HUES64 (cell line): Measurements from ENCODE around the gene ZDHHC13. TPM values are rescaled to one million over a fixed set of nuclear protein-coding genes. Genes with fewer than 3 reads are reported as not detected.
A peak's percentile ranks its signal among the peaks of the same experiment; 100 is the strongest.

Experiments
- H3K27ac ChIP-seq: 2 replicates; pipeline ENCODE4 v1.7.0; 2013; ENCODE audit warnings: low read depth, low read length, inconsistent platforms
- H3K27me3 ChIP-seq: 2 replicates; pipeline ENCODE4 v1.6.1; 2013; ENCODE audit warnings: mild to moderate bottlenecking, low read length; ENCODE audit not compliant: insufficient read depth
- H3K36me3 ChIP-seq: 2 replicates; pipeline ENCODE4 v1.6.1; 2013; ENCODE audit warnings: mild to moderate bottlenecking, low read length; ENCODE audit not compliant: insufficient read depth
- H3K4me1 ChIP-seq: 2 replicates; pipeline ENCODE4 v1.6.1; 2013; ENCODE audit warnings: mild to moderate bottlenecking, low read length, moderate library complexity; ENCODE audit not compliant: insufficient read depth
- H3K4me3 ChIP-seq: 2 replicates; pipeline ENCODE4 v1.5.1; 2013; ENCODE audit warnings: mild to moderate bottlenecking, low read length, moderate library complexity
- H3K9ac ChIP-seq: 2 replicates; pipeline ENCODE4 v1.6.1; 2013; ENCODE audit warnings: mild to moderate bottlenecking, low read depth, low read length
- H3K9me3 ChIP-seq: 2 replicates; pipeline ENCODE4 v1.6.1; 2013; ENCODE audit warnings: low read depth, low read length; ENCODE audit not compliant: insufficient read depth
- WGBS: fragments of 150-250, 120-280 bp; methylation state at CpG from one replicate; pipeline ENCODE4 v1.1.7; 2013; ENCODE audit warnings: missing lambda C conversion rate; 5-methylcytosine and 5-hydroxymethylcytosine counted together
- polyA plus RNA-seq, 2 experiments: library from polyadenylated mRNA; stranded (reverse); fragments of 50-300 nt; gene quantifications; one replicate each; pipeline ENCODE4 v1.2.3, GENCODE V29; 2013

Gene ZDHHC13
- polyA plus RNA-seq (2013, experiment 1 of 2), result 15.1 TPM
- polyA plus RNA-seq (2013, experiment 2 of 2), result 15.8 TPM

GRCh38 chr11:19116971-19117759 is at the start of gene ZDHHC13:
TSS of gene ZDHHC13 (plus strand) at chr11:19117168. CDS start at chr11:19117250, 82 bp downstream.
- H3K4me3 ChIP-seq, result peak within 1 kb of the TSS; percentile 68
- WGBS, result under 1% methylated on average over 59 of the region's 61 CpGs
- peak within 1 kb of the TSS; percentile 80 for H3K9ac ChIP-seq
- H3K9me3 ChIP-seq, result no peaks in the 10 kb centered on the region
- peaks cover 11% of the 10 kb centered on the region for H3K36me3 ChIP-seq
- H3K27me3 ChIP-seq, result no peaks in the 10 kb centered on the region
- H3K4me1 ChIP-seq, result peaks cover 12% of the 10 kb centered on the region; the same call in 1 of the 2 replicates
- peak within 1 kb of the TSS; percentile 69 for H3K27ac ChIP-seq

DNA sequence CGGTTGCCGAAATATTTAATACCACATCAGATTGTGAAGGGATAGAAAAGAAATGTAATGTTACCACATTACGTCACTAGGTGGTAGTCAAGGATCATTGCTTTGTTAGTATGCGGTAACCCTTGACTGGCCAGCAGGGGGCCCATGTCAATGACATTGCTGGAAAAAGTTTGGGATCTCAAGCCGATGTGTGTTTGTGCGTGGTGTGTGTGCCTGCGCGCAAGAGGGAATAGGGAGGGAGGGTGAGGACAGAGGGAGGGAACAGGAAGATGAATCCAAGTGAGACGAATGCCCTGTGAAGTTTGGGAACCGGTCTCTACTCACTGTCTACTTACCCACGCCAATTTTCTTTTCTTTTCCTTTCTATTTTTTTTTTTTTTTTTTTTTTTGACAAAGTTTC is 45.7 kb upstream of the ZDHHC13 start:
- 15% methylated on average over 9 of the region's 11 CpGs for WGBS
- Histone ChIP-seq H3K36me3 (no peaks in the 10 kb centered on the region), H3K4me1 (peaks cover 16% of the 10 kb centered on the region), H3K27me3 (peaks cover 2% of the 10 kb centered on the region; the same call in 1 of the 2 replicates), H3K9me3 (no peaks in the 10 kb centered on the region), H3K9ac (no peak overlapping the region), H3K4me3 (peak overlapping the region; percentile 25; the same call in 1 of the 2 replicates), H3K27ac (no peak overlapping the region)

DNA sequence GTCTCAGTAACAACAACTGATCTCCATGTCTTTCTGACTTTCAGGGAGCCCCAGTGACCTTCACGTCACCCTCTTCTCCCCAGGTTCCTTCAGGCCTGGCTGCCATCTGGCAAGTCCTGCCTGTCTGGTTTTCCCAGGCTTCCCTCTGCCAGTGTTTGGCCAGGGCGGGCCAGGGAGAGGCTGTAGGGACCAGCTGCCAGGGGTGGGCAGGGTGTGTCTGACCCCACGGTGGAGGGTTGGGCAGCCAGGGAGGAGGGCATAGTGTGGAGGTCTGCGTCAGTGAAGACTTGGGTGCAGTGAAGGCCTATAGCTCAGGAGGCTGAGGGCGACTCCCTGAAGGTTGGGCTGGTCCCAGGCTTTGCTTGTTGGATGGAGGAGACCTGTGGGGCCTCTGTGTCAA is 44.5 kb upstream of the ZDHHC13 start:
- Histone ChIP-seq H3K9me3 (no peaks in the 10 kb centered on the region), H3K27me3 (peaks cover 2% of the 10 kb centered on the region; the same call in 1 of the 2 replicates), H3K4me1 (peaks cover 16% of the 10 kb centered on the region), H3K27ac (no peak overlapping the region), H3K9ac (no peak overlapping the region), H3K36me3 (no peaks in the 10 kb centered on the region), H3K4me3 (no peak overlapping the region)
- 94% methylated on average over 5 of the region's 5 CpGs for WGBS

DNA sequence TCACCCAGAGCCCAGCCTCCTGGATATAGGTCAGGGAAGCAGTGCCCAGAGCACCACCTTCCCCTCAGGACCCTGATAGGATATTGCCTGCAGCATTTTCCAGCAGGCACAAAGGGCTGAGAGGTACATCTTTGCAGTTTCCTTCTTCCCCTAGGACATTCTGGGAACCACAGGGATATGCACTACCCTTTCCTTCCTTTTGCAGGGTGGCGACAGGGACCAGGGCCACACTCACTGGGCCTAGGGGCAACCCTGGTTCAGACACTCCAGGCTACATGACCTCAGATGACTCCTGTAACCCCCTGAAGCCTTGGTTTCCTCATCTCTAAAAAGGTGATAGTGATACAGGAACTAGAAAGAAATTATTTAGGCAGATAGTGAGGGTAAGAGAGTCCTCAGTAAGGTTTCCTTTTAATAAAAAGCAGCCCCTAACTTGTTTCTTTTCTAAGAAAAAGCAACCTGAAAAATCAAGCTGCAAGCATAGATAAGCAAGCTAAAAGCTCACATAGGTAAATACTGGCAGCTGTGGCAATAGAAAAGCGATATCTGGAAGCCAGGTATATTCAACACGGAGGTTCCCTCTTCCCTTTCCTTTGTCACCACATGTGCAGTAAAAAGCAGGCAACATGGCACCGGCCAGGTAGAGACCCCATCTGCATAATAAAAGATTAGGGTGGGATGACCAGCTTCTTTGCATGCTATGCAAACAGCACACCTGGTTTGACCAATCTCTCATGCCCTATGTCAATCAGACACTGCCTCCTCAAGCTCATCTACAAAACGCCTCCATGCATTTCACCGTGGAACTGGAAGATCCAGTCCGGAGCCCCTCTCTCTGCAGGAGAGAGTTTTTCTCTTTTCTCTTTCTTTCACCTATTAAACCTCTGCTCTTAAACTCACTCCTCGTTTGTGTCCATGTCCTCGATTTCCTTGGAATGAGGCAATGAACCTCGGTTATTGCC is 43.2 kb upstream of the ZDHHC13 start:
- Histone ChIP-seq H3K36me3 (no peaks in the 10 kb centered on the region), H3K27me3 (no peaks in the 10 kb centered on the region), H3K4me1 (peaks cover 16% of the 10 kb centered on the region), H3K9ac (no peak overlapping the region), H3K27ac (no peak overlapping the region), H3K9me3 (no peaks in the 10 kb centered on the region), H3K4me3 (no peak overlapping the region)
- 74% methylated on average over 10 of the region's 10 CpGs for WGBS

- Histone ChIP-seq H3K9me3 (no peaks in the 10 kb centered on the region), H3K36me3 (no peaks in the 10 kb centered on the region), H3K4me1 (peaks cover 16% of the 10 kb centered on the region), H3K9ac (no peak overlapping the region), H3K27me3 (no peaks in the 10 kb centered on the region), H3K4me3 (no peak overlapping the region), H3K27ac (no peak overlapping the region)
- 90% methylated on average over 3 of the region's 3 CpGs for WGBS
Observed at GRCh38 chr11:19075636-19076035, 41.3 kb upstream of the ZDHHC13 start.

DNA sequence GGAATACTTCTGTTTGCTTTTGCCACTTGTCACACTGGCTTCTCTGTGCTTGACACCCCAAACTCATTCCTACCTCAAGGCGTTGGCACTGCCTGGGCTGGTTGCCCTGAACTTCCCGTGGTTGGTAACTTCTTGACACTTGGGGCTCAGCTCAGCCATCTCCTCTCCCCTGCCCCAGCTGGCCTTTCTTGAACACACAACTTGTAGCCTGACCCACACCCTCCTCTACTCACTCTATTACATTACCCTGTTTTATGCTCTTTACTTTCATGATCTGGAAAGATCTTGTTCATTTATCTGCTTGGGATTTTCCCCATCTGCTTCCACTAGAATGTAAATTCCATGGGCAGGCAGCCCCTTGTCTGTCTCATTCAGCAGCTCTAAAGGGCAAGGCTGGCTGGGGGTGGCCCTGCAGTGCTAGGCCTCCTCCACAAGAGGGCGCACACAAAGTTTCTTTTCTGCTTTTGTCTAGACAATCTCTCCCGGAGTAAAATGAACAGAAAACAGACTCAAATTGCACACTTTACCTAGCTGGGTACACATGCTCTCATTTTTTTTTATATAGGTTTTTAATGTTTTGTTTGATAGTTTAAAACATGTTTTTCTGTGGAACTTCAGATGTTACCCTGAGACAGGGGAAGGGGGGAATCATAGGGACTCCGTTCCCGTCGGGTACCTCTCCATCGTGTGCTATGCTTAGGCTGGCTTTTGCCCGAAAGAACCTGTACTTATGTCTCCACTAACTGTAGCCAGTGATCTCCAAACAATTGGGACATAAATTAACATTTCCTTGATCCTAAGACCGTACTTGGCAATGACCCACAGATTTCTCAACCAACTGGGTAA is 40.0 kb upstream of the ZDHHC13 start:
- H3K27ac ChIP-seq, result no peak overlapping the region
- H3K4me1 ChIP-seq, result peaks cover 16% of the 10 kb centered on the region
- H3K27me3 ChIP-seq, result no peaks in the 10 kb centered on the region
- H3K9me3 ChIP-seq, result no peaks in the 10 kb centered on the region
- WGBS, result 69% methylated on average over 10 of the region's 10 CpGs
- H3K4me3 ChIP-seq, result no peak overlapping the region
- no peak overlapping the region for H3K9ac ChIP-seq
- H3K36me3 ChIP-seq, result no peaks in the 10 kb centered on the region

DNA sequence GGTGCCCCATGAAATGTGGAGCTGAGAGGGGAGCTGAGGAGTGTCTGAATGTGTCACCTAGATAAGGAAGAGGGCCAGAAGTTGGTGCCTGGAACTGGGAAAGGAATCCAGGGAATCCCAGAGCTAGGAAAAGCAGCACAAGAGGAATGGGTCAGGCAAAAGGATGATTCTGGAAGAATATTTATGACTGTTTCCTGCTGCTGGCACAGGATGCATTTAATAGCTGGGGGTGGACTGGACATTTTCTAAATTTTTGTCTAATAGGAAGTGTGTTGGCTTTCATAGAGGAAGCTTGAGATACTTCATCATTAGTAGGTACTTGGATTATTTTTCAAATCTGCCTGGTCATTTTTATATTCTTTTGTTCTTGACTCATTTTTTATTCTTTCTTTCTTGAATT is 39.0 kb upstream of the ZDHHC13 start:
- Histone ChIP-seq H3K9me3 (no peaks in the 10 kb centered on the region), H3K27me3 (no peaks in the 10 kb centered on the region), H3K9ac (no peak overlapping the region), H3K4me3 (no peak overlapping the region), H3K27ac (no peak overlapping the region), H3K4me1 (peaks cover 16% of the 10 kb centered on the region), H3K36me3 (no peaks in the 10 kb centered on the region)

DNA sequence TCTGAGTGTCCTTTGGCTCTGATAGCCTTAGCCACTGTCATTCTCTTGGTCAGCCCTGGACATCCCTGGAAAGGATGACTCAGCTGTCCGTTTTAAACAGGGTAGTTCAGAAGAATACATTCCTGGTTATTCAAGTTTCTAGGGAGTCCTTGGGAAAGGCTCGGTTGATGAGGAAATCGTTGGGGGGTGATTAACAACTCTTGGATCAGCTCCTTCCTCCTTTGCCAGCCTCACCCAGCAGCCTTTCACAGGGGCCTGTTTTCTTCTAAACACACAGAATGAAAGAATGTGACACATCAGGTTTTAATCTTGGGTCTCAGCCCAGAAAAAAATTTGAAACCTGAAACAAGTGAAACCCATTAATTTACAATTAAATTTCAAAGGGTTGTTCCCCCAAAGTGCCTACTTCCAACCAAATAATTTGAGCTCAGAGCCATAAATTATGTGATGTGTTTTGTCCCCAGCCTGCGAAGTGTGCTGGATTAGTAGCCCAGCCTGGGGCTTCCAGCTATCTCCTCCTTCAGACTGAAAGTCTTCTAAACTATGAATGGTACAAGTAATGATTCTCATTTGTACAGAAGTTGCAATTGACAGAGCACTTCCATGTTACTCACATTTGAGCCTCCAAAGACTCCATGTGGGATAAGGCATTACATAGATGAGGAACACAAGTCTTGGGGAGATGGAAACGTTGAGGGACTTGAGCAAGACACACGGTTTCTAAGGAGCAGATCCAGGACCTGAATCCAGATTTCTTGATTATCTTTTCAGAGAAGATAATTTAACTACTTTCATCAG is 37.1 kb upstream of the ZDHHC13 start:
- Histone ChIP-seq H3K27ac (no peak overlapping the region), H3K4me1 (no peaks in the 10 kb centered on the region), H3K9ac (no peak overlapping the region), H3K36me3 (no peaks in the 10 kb centered on the region), H3K9me3 (no peaks in the 10 kb centered on the region), H3K4me3 (no peak overlapping the region), H3K27me3 (no peaks in the 10 kb centered on the region)
- WGBS, result 77% methylated on average over 6 of the region's 6 CpGs

DNA sequence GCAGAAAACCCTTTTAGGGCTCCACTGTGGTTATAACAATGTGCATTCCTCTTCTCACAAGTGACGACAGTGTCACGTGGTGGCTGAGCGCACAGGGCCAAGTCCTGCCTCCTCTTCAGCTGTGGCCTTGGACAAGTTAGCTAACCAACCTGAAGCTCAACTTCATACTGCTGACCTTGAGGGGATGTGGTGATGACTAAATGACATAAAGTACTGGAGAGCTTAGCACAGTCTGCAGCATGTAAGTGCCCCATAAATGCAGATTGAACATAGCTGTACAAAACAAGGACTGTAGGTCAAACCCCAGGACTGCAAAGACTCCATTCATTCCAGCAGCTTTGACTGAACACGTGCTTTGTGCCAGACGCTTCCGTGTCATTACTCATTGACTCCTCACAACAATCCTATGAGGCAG is 36.4 kb upstream of the ZDHHC13 start:
- no peak overlapping the region for H3K27ac ChIP-seq
- WGBS, result 95% methylated on average over 6 of the region's 6 CpGs
- no peaks in the 10 kb centered on the region for H3K4me1 ChIP-seq
- no peaks in the 10 kb centered on the region for H3K9me3 ChIP-seq
- no peak overlapping the region for H3K4me3 ChIP-seq
- H3K36me3 ChIP-seq, result no peaks in the 10 kb centered on the region
- no peaks in the 10 kb centered on the region for H3K27me3 ChIP-seq
- no peak overlapping the region for H3K9ac ChIP-seq

DNA sequence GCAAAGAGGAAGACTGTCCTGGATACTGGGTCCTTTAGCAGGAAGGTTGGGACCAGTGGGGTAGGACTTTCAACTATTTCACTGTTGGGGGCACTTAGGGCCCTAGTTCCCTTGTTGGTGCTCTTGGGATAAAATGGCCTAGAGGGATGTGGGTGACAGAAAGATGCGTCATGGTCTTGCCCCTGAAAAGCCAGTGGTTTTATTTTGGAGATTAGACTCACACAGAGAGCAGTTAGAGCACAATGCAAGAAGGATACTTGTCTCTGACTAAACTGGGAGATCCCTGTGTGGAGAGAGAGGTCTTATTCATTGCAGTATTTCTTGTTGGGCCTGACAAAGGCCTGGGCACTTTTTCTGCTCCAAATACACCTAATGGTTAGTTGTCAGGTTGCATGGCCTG is 33.8 kb upstream of the ZDHHC13 start:
- no peak overlapping the region for H3K9ac ChIP-seq
- H3K36me3 ChIP-seq, result no peaks in the 10 kb centered on the region
- no peaks in the 10 kb centered on the region for H3K4me1 ChIP-seq
- H3K27ac ChIP-seq, result no peak overlapping the region
- WGBS, result 85% methylated on average over 1 of the region's 1 CpG
- no peaks in the 10 kb centered on the region for H3K9me3 ChIP-seq
- H3K27me3 ChIP-seq, result no peaks in the 10 kb centered on the region
- no peak overlapping the region for H3K4me3 ChIP-seq
